Activated T-cell treated with anti-CD3 and anti-CD28 coated beads, Interleukin-2, amount 50 U/mL, for 4 hours (primary cell): ENCODE measurements around the gene APPL2. TPM values are rescaled to one million over a fixed set of nuclear protein-coding genes. Genes with fewer than 3 reads are reported as not detected.
A peak's percentile ranks its signal among the peaks of the same experiment; 100 is the strongest.

Experiments
- ATAC-seq, 2 donors: fragments of 200-7000 bp; cut with Tn5 transposase; one replicate each; pipeline ENCODE4 v1.10.0; 2021
- DNase-seq: peaks from one replicate; pipeline ENCODE4 v3.0.0-alpha.2; 2020
- H3K27me3 Mint-ChIP-seq: one replicate; pipeline ENCODE4 v1.8.0; 2021; ENCODE audit warnings: low read depth, mixed read lengths
- H3K36me3 Mint-ChIP-seq: one replicate; pipeline ENCODE4 v1.8.0; 2022; ENCODE audit warnings: mixed read lengths; ENCODE audit not compliant: insufficient read depth
- H3K4me1 Mint-ChIP-seq: one replicate; pipeline ENCODE4 v1.8.0; 2021; ENCODE audit warnings: low read depth, mixed read lengths
- H3K4me3 Mint-ChIP-seq: one replicate; pipeline ENCODE4 v1.8.0; 2021; ENCODE audit warnings: mild to moderate bottlenecking, moderate library complexity, mixed read lengths
- H3K9me3 Mint-ChIP-seq: one replicate; pipeline ENCODE4 v1.8.0; 2021; ENCODE audit warnings: mixed read lengths
- total RNA-seq, 3 donors: library from RNA; stranded (reverse); gene quantifications; one replicate each; pipeline ENCODE4 v1.2.1, GENCODE V29; 2021

The APPL2 gene
- total RNA-seq, 3 donors from 2014 or later = 7.8 to 8.6 (median 8.0) TPM

DNA sequence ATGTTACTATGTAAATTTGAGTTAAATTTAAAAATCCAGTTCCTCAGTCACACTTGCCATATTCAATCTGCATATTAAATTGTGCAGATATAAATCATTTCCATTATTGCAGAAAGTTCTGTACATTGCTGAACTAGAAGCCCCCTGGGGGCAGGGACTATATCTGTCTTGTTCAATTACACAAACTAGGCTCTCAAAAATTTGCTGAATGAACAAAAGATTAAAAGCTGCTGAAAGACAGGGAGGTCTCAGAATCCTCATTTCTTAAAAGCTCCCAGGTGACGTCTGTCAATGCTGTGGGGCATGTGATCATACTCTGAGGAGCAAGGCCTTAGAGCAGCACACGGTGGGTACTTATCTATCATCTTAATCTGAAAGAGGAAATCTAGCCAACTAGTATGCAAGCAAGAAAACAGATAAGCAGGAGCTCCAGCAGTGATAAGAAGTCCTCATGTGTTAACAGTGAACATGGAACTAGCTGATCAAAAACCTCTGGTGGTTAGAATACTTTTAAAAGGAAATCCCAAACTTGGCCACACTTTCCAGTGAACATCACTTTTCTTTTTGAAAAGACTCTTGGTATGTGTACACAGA is 60.5 kb downstream of the APPL2 start:
- DNase-seq = no peak
- no peak overlapping the region for H3K4me3 Mint-ChIP-seq
- no peaks in the 10 kb centered on the region for H3K9me3 Mint-ChIP-seq
- H3K4me1 Mint-ChIP-seq = no peaks in the 10 kb centered on the region
- ATAC-seq = no peak
- H3K36me3 Mint-ChIP-seq = peaks cover 18% of the 10 kb centered on the region
- H3K27me3 Mint-ChIP-seq = no peaks in the 10 kb centered on the region

DNA sequence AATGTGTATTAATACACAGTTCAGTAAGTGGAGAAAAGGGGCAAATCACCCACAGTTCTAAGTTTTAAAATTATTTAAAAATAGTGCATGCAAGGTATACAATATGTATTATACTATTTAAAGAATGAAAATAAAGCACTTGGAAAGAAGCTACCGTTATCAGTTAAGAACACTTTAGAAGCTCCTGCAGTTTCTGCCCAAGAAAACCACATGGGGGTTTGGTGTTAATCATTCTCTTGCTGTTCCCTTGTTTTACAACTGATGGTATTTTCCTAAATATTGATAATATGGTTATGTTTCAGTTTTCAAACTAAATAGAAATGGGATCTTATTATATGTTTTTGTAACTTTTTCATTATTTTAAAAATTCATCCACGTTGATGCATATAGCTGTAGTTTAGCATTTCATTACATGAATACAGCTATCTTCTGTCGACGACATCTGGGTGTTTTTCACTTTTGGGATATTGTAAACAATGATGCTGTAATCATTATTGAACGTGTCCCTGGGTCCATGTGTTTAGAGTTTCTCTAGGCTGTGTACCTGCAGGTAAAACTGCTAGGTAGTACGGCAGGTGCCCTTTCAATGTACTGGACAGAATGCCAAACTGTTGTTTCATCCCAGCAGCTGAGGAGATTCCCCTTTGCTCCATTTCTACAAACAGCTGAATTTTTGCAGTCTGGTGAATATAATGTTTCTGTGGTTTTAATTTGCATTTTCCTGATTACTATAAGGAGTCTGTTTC is 64.1 kb downstream of the APPL2 start:
- H3K9me3 Mint-ChIP-seq = no peaks in the 10 kb centered on the region

GRCh38 chr12:105170139-105170538 is 65.8 kb downstream of the APPL2 start:
- Mint-ChIP-seq H3K36me3 (peaks cover 21% of the 10 kb centered on the region), H3K9me3 (no peaks in the 10 kb centered on the region), H3K4me1 (no peaks in the 10 kb centered on the region), H3K27me3 (no peaks in the 10 kb centered on the region), H3K4me3 (no peak overlapping the region)
- ATAC-seq = no peak
- no peak for DNase-seq

More for the DNA sequence above, 64.1 kb downstream of the APPL2 start:
- Mint-ChIP-seq H3K36me3 (peaks cover 17% of the 10 kb centered on the region), H3K4me1 (no peaks in the 10 kb centered on the region), H3K4me3 (no peak overlapping the region), H3K27me3 (no peaks in the 10 kb centered on the region)
- DNase-seq (no peak), ATAC-seq (no peak)

DNA sequence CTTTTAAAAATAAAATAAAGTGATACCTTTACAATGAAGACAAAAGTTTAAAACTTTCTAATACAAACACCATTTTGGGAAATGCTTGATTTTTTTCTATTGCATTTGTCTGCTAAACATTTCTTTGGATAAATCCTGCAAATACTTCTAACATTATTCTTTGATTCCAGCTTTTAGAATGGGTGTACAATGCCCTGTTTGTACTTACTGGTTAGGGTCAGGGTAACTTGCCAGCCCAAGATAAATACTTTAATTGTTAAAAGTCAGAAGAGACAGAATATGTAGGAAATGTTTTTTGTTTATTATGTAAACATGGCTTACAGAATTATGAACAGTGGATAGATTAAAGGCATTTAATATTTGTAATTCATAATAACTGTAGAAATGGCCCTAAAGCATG is 68.0 kb downstream of the APPL2 start:
- Mint-ChIP-seq H3K4me3 (no peak overlapping the region), H3K4me1 (no peaks in the 10 kb centered on the region), H3K27me3 (no peaks in the 10 kb centered on the region), H3K9me3 (no peaks in the 10 kb centered on the region), H3K36me3 (peaks cover 25% of the 10 kb centered on the region)
- DNase-seq = no peak
- ATAC-seq = no peak

GRCh38 chr12:105167346-105167745 is 68.6 kb downstream of the APPL2 start:
- Mint-ChIP-seq H3K9me3 (no peaks in the 10 kb centered on the region), H3K36me3 (peaks cover 27% of the 10 kb centered on the region)

DNA sequence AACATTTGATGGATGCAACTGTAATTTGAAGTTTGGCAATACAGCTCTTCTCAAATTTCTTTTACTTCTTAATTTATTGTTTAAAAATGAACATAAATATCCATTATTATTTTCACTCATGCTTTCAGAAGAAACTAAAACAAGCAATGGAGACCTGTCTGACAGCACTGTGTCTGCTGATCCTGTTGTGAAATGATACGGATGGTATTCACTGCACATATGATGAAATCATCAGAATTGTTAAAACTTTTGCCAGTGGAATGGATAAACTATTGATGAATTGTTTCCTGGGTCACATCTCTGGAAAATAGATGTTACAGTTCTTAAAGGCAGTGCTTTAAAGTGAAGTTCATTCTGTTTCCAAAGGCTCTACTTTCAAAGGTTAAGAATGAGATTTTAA is 69.2 kb downstream of the APPL2 start:
- ATAC-seq (no peak), DNase-seq (no peak)
- Mint-ChIP-seq H3K4me1 (no peaks in the 10 kb centered on the region), H3K4me3 (no peak overlapping the region), H3K9me3 (no peaks in the 10 kb centered on the region), H3K27me3 (no peaks in the 10 kb centered on the region), H3K36me3 (peaks cover 31% of the 10 kb centered on the region)

More at GRCh38 chr12:105167346-105167745, 68.6 kb downstream of the APPL2 start:
- H3K27me3 Mint-ChIP-seq = no peaks in the 10 kb centered on the region
- ATAC-seq (no peak), DNase-seq (no peak)
- H3K4me3 Mint-ChIP-seq = no peak overlapping the region
- H3K4me1 Mint-ChIP-seq = no peaks in the 10 kb centered on the region

DNA sequence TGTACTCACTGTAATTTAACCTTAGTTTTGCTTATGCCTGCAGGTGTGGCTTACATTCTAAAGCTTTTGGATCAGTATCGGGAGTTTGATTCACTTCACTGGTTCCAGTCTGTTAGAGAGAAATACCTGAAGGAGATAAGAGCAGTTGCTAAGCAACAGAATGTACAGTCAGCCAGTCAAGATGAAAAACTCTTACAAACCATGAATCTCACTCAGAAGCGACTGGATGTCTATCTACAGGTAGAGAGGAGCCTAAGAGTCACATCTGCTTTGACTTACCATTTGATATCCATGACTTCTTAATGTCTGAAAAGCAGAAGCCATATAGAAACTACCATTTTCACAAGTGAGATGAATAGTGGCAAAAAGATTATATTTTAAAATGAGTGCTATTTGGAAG is 71.9 kb downstream of the APPL2 start:
- peaks cover 2% of the 10 kb centered on the region for H3K4me1 Mint-ChIP-seq
- no peak overlapping the region for H3K4me3 Mint-ChIP-seq
- DNase-seq = no peak
- H3K9me3 Mint-ChIP-seq = no peaks in the 10 kb centered on the region
- peak; percentile 46 to 63 for ATAC-seq
- H3K36me3 Mint-ChIP-seq = peaks cover 30% of the 10 kb centered on the region
- H3K27me3 Mint-ChIP-seq = no peaks in the 10 kb centered on the region

GRCh38 chr12:105162174-105162573 is 73.8 kb downstream of the APPL2 start:
- H3K4me3 Mint-ChIP-seq = no peak overlapping the region
- DNase-seq = no peak
- no peaks in the 10 kb centered on the region for H3K9me3 Mint-ChIP-seq
- H3K36me3 Mint-ChIP-seq = peaks cover 34% of the 10 kb centered on the region
- H3K4me1 Mint-ChIP-seq = peaks cover 2% of the 10 kb centered on the region
- ATAC-seq = no peak
- no peaks in the 10 kb centered on the region for H3K27me3 Mint-ChIP-seq

DNA sequence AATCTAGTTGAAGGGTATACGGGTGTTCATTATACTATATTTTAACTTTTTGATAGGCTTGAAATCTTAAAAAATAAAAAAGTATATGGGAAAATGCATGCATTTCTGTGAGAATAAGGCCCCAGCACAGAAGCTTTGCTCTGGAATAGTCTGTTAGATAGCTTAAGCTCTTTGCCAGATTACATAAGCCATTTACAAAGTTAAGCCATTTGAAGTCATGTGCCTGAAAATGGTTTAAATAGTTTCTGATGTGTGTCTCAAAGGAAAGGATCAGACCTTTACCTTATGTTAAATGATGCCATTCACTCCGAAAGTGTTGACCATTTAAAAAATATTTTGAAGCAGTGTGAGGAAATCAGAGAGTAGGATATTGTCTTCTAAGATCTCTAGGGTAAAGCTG is 77.1 kb downstream of the APPL2 start:
- ATAC-seq (no peak), DNase-seq (no peak)
- H3K27me3 Mint-ChIP-seq = no peaks in the 10 kb centered on the region
- H3K4me3 Mint-ChIP-seq = no peak overlapping the region
- peaks cover 2% of the 10 kb centered on the region for H3K4me1 Mint-ChIP-seq
- H3K36me3 Mint-ChIP-seq = peaks cover 33% of the 10 kb centered on the region
- no peaks in the 10 kb centered on the region for H3K9me3 Mint-ChIP-seq

GRCh38 chr12:105157606-105158005 is 78.4 kb downstream of the APPL2 start:
- ATAC-seq = no peak
- peaks cover 27% of the 10 kb centered on the region for H3K36me3 Mint-ChIP-seq

DNA sequence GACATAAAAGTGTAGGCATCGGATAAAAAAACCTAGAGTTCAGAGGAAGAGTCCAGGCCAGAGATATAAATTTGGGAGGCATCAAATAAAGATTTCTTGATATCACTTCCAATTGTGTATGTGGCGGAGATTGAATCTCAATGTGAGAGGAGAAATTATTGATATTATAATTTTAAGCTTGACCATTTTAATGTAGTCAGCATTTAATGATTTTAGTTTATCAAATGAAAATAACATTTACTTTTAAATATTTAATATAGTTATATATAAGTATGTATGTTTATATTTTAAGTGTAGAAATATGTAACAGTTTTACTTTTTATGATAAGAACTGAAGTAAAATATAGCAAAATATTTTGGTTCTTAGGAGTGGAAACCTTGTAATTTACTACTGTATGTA is 79.7 kb downstream of the APPL2 start:
- DNase-seq (no peak), ATAC-seq (no peak)
- peaks cover 2% of the 10 kb centered on the region for H3K4me1 Mint-ChIP-seq
- peaks cover 28% of the 10 kb centered on the region for H3K36me3 Mint-ChIP-seq
- no peak overlapping the region for H3K4me3 Mint-ChIP-seq
- no peaks in the 10 kb centered on the region for H3K9me3 Mint-ChIP-seq
- no peaks in the 10 kb centered on the region for H3K27me3 Mint-ChIP-seq

More at GRCh38 chr12:105157606-105158005, 78.4 kb downstream of the APPL2 start:
- peaks cover 2% of the 10 kb centered on the region for H3K4me1 Mint-ChIP-seq
- H3K27me3 Mint-ChIP-seq = no peaks in the 10 kb centered on the region
- H3K9me3 Mint-ChIP-seq = no peaks in the 10 kb centered on the region
- no peak overlapping the region for H3K4me3 Mint-ChIP-seq
- no peak for DNase-seq

GRCh38 chr12:105142259-105142658 is 93.7 kb downstream of the APPL2 start:
- no peaks in the 10 kb centered on the region for H3K9me3 Mint-ChIP-seq
- DNase-seq (no peak), ATAC-seq (no peak)
- no peak overlapping the region for H3K4me3 Mint-ChIP-seq
- H3K27me3 Mint-ChIP-seq = no peaks in the 10 kb centered on the region
- peaks cover 36% of the 10 kb centered on the region for H3K36me3 Mint-ChIP-seq
- H3K4me1 Mint-ChIP-seq = peaks cover 2% of the 10 kb centered on the region

- H3K4me1 Mint-ChIP-seq = peaks cover 5% of the 10 kb centered on the region
- H3K27me3 Mint-ChIP-seq = no peaks in the 10 kb centered on the region
- H3K4me3 Mint-ChIP-seq = no peak overlapping the region
- H3K36me3 Mint-ChIP-seq = peaks cover 34% of the 10 kb centered on the region
- DNase-seq = no peak
- ATAC-seq = no peak
- no peaks in the 10 kb centered on the region for H3K9me3 Mint-ChIP-seq
These were observed 94.6 kb downstream of the APPL2 start for GRCh38 chr12:105141320-105141922.

DNA sequence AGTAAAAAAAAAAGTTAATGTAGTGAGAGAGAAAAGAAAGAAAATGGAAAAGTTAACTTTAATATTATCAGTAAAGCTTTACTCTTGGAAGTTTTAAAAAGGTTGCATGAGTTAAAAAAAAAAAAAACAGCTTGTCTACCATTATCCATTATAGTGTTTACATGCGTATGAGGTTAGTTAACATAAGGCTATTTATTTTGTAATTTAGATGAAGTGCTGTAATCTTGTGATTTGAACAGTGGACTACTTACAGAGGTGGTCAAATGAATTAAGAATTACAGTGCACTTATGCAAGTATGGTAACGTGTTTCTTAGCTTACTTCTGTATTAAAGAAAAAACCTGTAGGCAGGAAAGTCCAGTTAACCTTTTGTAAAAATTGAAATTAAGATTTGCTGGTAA is 97.7 kb downstream of the APPL2 start:
- Mint-ChIP-seq H3K36me3 (peaks cover 45% of the 10 kb centered on the region), H3K9me3 (no peaks in the 10 kb centered on the region), H3K4me3 (no peak overlapping the region), H3K4me1 (peaks cover 20% of the 10 kb centered on the region), H3K27me3 (no peaks in the 10 kb centered on the region)
- no peak for DNase-seq
- ATAC-seq = no peak
